ENCODE results near the gene SDHB.
"Not testable (repeated sequence)": the region's sequence is repeated elsewhere in the genome, so short reads cannot be mapped to it uniquely, and the experiment has no call there.

Gene SDHB

DNA sequence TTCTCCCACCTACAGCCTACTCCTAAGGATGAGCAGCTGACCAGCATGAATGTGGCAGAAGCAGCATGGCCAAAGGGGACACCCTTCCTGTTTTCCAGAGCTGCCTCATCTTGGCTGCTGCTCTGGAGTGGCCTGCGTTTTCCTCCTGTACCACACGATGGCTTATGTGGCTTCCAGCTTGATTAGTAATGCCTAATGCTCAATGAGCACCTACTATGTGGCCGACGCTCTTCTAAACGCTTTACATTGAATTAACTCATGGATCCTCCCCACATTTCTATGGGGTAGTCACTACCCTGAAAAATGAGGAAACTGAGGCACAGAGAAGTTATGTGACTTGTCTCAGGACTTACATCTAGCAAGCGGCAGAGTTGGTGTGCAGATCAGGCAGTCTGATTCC is 18.0 kb upstream of the SDHB start:
- no peak for DNase-seq

DNA sequence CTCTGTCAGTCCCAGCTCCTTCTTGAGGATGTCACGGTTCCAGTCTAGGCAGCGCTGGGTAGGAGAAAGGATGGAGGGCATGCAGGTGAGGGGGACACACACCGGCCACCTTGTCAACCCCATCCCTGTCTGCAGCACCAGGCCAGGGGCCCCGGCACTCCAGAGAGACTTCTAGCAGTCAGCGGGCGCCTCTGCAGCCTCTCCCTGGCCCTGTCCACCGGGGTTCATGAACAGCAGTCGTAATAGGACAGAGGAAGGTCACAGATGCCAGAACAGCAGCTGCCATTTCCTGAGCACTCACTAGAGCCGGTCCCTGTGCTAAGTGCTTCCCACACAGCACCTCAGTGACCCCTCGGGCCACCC is 16.3 kb upstream of the SDHB start:
- no peak for DNase-seq

DNA sequence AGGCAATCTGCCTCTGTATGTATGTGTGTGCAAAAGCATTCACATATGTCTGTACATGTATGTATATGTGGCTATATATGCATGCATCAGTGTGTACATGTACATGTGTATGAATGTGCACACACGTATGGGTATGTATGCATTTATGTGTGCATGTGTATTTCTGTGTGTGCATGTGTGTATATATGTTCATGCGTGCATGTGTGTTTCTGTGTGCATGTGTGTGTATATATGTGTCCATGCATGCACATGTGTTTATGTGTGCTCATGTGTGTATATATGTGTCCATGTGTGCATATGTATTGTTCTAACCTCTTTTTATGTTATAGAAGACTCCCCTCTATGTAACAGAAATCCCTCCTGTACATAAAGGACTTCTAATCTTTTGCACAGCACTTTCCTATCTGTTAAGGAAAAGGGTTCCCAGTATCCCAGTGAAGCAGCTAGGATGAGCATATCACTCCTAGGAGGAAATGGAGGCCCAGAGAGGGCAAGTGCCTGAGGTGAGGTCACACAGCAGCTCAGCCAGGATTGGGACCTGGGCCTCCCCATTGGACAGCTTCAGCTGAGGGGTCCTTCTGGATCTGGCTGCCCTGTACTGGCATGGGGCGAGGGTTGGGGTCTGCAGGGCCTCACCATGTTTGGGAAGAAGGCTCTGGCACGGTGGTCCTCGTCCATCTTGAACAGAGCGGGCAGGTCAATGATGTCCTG is 15.8 kb upstream of the SDHB start:
- DNase-seq: no peak

DNA sequence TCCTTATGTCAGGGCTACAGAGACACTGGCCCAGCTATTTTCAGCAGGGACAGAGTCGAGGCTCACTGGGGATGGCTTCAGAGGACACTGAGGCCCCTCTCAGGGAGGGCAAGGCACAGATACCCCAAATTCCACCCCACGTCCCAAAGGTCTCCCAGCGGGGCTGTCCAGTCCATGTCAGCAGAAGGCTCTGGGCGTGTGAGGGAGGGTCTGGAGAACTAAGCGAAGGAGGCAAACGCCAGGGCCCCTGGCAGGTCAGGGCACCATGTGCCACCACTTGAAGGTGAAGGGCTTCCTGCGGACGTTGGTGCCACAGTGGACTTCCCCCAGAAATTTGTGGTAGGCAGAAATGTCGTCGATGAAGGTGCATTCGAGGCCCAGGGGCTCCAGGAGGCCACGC is 15.0 kb upstream of the SDHB start:
- DNase-seq: no peak

DNA sequence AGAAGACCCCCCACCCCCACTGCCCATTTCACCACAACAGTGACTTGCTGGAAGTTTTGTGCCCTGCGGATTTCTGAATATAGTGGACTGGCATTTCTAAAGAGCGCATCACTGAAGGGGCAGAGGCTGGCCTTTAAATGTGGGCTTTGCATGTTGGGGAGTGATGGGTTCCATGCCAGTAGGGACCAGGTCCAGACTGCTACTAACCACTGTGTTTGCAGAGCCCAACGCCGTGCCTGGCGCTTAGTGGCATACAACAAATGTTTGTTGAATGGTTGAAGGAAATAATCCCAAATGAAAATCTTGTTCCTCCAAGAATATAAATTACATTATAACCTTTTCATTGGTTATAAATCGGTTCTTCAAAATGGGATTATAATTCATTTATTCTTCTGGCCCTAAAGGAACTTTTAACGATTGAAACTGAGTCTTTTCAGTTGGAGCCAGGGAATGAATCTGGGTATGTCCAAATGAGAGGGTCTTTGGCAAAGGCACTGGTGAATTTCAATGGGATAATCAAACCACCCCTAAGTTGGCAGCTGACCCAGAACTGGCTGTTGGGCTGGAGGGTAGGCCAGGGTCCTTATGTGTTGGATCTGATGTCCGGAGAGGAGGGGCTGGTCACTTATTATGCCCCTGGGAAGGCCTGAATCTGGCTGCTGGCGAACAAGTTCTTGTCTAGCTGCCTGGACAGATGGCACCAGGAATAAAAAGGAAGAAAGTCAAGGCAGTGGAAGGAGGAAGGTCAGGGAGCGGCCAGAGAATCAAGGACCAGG is 13.8 kb upstream of the SDHB start:
- DNase-seq: no peak

DNA sequence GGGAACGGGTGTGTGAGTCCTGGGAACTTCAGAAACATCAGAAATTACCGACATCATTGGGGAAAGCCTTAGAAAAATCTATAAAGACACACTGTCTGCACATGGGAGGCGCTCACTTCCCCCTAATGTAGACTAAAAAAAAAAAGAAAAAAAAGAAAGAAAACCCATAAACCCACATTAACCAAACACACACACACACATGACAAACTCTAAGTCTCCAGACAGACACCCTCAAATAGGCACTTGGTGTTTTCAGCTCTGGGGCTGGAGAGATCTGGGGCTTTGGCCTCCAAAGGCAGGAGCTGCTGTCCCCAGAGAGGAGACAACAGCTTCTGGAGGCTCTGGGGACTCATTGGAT is 13.2 kb upstream of the SDHB start:
- DNase-seq: no peak

DNA sequence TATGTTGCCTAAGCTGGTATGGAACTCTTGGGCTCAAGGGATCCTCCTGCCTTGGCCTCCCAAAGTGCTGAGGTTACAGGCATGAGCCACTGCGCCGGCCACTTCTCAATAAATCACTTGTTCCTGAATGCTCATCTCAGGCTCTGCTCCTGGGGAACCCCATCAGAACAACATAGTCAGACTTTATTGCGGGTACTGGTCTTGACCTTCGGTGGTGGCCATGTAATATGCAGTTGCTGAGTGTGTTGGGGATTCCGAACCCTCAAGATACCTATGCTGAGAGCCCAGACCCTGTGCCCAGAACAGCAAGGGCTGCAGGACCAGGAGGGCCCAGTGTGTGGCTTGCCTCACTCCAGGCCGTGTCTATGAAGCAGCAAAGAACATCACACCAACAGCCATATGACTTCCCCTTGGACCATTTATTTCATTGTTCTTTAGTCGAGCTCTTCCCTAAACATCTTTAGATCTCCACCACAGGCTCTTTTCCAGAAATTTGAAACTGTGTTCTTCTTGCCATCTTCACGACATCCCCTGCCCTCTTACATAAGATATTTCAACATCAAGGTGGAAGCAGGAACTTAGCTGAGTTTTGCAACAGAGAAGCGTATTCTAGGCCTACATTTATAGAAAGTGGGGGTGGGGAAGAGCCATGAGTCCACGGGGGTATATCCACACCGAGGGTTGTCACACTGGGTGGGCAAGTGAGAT is 12.7 kb upstream of the SDHB start:
- no peak for DNase-seq

DNA sequence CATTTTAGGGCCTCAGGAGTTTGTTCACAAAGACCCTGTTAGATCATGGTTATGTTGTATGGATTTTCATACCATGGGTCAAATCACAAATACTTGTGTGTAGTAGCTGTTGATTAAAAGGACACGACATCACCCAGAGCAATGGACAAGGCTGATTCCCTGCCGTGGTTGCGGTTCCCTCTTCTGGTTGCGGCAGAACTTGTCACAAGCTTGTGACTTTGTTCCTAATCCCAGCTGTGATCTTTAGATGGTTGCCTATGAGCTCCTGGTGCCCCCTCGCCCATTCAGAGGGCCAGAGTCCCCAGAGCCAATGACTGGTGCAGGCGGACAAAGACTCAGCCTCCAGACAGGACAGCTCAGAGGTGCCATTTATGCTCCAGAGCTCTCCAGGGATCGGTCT is 11.8 kb upstream of the SDHB start:
- no peak for DNase-seq

DNA sequence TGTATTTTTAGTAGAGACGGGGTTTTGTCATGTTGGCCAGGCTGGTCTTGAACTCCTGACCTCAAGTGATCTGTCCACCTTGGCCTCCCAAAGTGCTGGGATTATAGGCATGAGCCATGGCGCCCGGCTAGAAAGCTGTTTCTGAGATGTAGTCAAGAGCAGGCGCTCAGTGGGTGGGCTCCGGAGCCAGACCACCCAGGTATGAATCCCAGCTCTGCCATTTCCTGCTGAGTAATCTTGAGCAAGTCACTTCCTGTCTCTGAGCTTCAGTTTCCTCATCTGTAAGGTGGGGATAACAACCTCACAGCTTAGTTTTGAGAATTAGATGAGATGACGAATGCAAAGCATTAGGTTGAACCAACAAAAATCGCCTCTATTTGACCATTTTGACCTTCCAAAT is 8.9 kb upstream of the SDHB start:
- not testable (repeated sequence) for DNase-seq

DNA sequence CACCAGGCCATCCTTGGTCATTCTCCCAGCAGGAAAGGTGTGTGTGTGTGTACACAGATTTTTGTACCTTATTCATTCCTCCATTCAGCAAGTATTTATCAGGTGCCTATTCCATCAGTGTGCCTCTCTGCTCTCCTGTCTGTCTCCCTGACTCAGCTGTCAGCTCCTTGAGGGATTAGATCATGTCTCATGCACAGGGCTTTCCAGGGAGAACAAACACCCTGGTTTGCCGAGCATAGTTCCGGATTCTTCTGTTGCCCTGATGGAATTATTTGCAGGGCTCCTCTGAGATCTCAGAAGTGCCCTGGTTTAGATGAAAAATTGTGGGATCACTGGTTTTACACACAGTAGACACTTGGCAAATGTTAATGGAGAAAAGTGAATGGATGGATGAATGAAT is 8.1 kb upstream of the SDHB start:
- DNase-seq: no peak

DNA sequence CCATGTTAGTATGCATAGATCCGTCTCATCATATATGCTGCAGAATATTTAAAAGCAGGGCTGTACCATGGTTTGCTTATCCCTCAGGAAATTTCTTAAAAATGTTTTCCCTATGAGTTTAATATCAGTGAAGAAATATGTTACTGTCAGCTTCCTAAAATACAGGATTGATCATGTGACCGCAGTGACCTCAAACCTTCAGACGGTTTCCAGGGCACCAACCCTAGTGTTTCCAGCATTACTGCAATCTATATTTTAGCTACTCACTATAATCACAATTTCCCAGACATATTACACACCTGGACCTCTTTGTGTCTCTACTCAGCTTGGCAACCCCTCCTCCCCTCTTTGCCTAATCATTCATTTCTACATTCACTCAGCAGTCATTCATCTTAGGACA is 7.7 kb upstream of the SDHB start:
- no peak for DNase-seq

DNA sequence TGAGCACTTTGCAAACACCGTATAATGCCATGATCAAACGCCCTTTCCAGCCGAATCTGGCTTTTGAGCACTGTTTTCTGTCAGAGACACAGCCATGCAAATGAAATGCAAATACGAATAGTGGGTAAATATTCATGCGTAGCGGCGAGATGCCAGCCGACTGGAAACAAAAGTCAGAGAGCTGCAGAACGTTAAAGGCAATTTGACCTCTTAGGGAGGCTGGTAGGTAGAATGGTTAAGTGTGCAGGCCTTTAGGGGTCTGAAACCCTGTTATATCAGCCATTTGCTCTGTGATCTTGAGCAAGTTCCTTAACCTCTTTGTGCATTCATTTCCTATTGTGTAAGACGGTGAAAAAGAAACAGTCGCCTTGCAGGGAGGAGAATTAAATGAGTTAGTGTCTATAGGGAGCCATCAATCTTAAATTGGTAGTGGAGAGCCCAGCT is 6.5 kb upstream of the SDHB start:
- no peak for DNase-seq

DNA sequence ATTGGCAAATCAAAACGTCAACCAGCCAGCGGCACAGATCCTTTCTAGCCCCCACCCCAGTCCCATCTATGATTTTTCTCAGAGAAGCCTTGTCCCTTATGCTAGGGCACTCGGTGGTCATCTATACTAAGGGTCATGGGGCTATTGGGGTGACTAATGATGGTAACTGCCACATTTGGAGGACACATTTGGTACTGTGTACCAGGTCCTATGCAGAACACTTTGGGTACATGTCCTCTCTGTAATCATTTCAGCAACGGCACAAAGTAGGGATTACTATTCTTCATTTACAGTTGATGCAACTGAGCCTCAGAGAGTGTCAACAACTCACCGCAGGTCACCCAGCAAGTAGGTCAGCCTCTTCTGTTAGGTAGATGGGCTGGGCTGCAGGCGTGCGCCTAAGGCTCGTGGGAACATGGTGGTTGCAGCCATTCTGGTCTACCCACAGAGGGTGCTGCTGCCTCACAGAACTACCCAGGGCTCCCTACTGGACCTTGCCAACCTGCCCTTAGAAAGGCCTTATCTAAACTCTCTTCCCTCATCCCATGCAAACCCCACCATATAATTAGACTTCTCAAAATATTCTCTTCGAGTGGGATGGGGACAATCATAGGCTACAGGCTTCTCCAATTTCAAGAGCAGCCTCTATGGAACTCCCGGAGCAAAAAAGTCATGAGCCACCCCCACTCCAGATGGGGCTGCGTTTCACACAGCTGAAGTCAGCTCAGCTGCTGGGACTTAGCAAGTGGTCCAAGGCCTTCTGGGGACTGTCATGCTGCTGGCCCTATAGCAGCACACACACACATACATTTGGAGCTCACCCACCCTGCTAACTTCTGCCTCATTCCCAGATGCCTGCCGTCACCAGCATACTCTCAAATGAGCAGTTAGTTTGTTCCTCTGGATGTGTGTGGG is 5.8 kb upstream of the SDHB start:
- peak; percentile 24 for DNase-seq

DNA sequence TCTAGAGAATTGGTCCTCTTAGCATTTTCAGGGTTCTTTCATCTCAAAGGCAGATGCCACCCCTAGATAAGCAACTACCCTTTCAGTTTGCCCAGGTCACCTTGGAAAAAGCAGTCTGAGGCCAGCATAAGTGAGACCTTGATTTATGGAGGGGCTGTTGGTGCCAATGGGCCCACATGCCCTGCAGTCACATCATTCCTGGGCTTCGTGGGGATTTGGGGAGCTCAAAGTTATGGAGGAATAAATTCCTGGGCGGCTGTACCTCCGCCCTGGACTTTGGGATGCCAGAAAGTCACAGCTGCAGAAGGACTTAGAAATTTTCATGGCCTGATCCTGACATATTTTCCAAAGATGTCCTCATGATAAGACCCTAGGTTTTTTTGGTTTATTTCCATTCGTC is 2.7 kb upstream of the SDHB start:
- no peak for DNase-seq

DNA sequence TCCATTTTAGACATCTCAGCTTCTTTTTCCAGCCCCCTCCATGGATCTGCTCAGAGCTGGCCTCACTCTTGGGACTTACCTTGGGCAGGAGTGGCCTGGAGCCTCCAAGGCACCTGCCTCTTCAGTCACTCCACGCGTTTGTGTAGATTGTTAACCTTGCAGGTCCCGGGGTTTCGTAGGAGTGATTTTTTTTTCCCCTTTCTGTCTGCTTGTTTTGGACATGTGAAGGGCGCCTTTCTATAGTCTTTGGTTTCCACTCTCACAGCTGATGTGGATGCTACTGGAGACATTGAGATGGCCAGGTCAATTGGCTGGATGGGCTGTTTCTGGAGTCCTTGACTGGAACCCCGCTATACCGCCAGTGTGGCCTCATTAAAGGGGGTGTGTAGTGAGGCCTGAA is 2.0 kb upstream of the SDHB start:
- DNase-seq: no peak

DNA sequence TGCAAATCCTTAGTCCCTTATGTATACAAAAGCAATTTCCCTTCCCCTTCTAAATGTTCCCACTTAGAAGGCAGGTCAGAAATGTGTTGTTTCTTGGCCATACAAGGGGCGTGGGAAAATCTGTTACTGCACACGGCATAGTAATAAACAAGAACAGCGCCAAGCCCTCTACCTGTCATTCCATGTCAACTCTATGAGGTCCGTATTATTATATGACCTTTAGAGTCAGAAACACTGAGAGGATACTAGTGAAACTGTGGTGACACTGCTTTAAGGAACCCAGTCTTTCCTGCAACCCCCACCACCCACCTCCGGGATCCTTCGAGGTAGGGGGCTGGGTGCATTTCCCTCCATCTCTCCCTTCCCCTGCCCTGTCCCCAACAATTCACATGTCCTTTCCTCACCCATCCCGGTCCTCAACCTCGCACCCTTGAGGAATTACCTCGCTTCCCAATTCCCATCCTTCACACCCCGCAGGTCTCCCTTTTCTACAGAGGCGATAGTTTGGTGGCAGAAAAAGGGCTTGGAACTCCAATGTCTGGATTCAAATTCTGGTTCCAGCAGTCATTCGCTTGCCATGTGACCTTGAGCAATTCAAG is 647 bp downstream of the SDHB start:
- DNase-seq: no peak

DNA sequence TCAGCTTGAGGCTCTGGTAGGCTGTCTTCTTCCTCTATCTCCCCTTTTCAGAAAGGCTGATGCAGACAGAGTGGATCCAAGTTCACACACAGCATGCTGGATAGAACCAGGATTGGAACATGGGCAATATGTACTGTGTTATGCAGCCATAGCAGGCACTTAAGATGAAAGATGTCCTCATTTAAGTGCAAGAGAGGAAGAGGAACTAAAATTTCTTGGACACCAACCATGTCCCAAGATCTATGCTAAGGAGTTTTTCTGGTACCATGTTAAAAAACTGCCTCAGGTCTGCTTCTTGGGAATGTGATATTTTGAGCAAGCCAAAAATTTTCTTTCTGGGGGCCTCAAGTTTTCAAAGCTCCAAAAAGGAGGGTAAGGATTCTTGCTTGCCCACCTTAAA is 1.2 kb downstream of the SDHB start:
- DNase-seq: no peak

DNA sequence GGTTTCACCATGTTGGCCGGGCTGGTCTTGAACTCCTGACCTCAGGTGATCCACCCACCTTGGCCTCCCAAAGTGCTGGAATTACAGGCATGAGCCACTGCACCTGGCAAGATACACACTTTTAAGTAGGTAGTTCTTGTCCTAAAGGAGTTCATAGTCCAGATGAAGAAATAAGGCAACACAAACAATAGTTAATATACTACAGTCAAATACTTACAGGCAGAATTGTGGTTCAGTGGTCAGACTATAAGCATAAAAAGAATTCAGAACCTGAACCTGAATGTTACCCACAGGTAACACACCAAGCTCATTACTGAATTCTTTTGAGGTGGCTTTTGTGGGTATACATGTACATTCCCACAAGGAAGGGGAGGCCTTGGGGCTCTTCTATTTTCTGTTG is 1.8 kb downstream of the SDHB start:
- DNase-seq: no peak

DNA sequence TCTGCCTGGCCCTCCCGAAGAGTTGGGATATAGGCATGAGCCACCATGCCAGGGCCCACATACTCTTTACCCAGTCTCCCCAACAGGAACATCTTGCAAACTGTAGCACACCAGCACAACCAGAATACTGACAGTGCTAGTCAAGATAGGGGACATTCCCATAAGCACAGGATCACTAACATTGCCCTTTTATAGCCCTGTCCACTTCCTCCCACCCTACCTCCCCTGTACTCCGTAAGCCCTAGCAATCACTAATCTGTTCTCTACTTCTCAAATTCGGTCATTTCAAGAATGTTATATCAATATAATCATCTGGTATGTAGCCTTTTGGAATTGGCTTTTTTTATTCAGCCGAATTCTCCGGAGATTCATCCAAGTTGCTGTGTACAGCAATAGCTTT is 5.9 kb downstream of the SDHB start:
- DNase-seq: no peak

DNA sequence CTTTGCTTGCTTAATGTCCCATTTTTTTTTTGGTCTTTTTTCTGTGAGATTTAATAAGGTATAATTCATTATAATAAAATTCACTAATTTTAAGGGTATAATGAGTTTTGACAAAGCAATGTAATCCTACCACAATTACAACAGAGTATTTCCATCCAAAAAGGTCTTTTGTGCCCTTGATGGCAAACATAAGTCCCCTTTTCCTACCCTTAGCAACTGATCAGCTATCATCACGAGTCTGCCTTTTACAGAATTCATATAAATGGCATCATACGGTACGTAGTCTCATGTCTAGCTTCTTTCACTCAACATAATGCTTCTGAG is 7.5 kb downstream of the SDHB start:
- no peak for DNase-seq

DNA sequence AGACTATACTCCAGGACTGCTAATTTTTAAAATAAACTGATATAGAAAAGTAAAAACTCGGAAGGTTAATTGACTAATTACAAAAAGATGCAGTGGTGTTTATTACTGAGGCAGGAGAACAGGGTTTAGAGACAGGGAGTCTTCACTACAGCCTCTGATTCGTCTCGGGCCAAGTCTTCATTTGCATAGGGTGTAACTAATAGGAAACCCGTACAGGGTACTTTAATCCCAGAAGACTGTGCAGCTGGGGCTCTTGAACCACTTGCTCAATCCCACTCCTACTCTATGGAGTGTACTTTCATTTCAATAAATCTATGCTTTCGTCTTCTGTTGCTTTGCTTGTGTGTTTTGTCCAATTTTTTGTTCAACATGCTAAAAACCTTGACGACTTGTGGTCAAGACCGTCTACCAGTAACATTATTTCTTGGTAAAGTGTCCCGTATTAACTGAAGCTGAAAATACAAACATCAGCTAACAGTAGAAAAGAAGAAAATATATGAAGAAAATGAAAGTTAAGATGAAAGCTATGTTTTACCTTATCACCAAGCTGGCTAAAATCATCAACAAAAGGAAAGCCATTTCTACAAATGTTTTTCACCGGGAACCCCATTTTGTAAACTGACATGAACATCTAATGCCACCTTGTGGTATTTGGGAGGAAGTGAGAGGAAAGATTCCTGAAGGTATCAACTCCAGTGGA is 8.0 kb downstream of the SDHB start:
- peak; percentile 25 for DNase-seq

DNA sequence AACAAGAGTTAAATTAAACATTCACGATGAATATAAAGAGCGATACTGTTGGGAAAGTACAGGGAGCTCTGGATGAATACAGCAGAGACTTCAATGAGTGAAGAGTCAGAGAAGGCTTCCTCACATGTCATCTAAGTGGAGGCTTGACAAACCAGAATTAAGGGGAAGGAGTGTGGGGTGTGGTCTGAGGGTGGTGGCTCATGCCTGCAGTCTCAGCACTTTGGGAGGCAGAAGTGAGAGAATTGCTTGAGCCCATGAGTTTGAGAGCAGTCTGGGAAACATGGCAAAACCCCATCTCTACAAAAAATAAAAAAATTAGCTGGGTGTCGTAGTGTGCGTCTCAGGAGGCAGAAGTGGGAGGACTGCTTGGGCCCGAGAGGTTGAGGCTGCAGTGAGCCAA is 8.7 kb downstream of the SDHB start:
- DNase-seq: no peak

Data from DMS 273 treated with DMSO at 0.1 percent for 48 hours (cell line).